LNCaP clone FGC (cell line): ENCODE measurements around the gene RFC2.
"Not testable (repeated sequence)": the region's sequence is repeated elsewhere in the genome, so short reads cannot be mapped to it uniquely, and the experiment has no call there.

Experiments
- DNase-seq: peaks from one replicate; pipeline ENCODE4 v3.0.0-alpha.2; 2011; ENCODE audit warnings: low read depth
- H3K4me3 ChIP-seq: 2 replicates; pipeline ENCODE4 v1.5.1; 2011; ENCODE audit warnings: mild to moderate bottlenecking, low read depth, low read length, control low read depth
- TF ChIP-seq, protein P1 (sequence below): IDR thresholded peaks from 2 replicates; pipeline ENCODE4 v1.5.1; 2012; ENCODE audit warnings: mild to moderate bottlenecking; ENCODE audit not compliant: control insufficient read depth, insufficient read depth; ENCODE audit errors: extremely low read depth

Gene RFC2

GRCh38 chr7:74203956-74204618 is 50.1 kb downstream of the RFC2 start:
- TF ChIP-seq, protein P1, sequence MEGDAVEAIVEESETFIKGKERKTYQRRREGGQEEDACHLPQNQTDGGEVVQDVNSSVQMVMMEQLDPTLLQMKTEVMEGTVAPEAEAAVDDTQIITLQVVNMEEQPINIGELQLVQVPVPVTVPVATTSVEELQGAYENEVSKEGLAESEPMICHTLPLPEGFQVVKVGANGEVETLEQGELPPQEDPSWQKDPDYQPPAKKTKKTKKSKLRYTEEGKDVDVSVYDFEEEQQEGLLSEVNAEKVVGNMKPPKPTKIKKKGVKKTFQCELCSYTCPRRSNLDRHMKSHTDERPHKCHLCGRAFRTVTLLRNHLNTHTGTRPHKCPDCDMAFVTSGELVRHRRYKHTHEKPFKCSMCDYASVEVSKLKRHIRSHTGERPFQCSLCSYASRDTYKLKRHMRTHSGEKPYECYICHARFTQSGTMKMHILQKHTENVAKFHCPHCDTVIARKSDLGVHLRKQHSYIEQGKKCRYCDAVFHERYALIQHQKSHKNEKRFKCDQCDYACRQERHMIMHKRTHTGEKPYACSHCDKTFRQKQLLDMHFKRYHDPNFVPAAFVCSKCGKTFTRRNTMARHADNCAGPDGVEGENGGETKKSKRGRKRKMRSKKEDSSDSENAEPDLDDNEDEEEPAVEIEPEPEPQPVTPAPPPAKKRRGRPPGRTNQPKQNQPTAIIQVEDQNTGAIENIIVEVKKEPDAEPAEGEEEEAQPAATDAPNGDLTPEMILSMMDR = no peak
- H3K4me3 ChIP-seq = no peak overlapping the region
- no peak for DNase-seq

DNA sequence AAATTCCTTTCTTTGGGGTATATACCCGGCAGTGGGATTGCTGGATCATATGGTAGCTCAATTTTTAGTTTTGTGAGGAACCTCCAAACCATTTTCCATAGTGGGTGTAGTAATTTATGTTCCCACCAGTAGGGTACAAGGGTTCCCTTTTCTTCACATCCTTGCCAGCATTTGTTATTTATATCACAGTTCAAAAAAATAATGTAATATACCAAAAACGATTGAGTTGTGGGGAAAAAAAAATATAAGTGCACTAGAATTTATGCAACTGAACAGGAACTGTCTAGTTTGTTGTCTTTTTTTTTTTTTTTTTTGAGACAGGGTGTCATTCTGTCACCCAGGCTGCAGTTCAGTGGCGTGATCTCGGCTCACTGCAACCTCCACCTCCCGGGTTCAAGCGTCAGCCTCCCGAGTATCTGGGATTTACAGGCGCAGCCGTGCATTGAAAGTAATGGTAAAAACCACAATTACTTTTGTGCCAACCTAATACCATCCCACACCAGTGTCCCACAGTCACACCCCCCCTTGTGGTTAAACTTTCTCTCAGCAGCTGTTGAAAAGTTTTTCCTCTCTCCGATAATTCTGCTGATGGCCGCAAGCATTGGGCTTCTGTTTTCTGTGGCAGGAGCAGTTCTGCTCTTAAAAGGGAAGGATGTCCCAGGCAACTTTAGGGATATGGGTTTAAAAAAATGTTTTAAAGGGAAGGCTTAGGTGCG is 51.2 kb downstream of the RFC2 start:
- TF ChIP-seq, protein P1 = peak; percentile 42
- H3K4me3 ChIP-seq = no peak overlapping the region
- DNase-seq = no peak

DNA sequence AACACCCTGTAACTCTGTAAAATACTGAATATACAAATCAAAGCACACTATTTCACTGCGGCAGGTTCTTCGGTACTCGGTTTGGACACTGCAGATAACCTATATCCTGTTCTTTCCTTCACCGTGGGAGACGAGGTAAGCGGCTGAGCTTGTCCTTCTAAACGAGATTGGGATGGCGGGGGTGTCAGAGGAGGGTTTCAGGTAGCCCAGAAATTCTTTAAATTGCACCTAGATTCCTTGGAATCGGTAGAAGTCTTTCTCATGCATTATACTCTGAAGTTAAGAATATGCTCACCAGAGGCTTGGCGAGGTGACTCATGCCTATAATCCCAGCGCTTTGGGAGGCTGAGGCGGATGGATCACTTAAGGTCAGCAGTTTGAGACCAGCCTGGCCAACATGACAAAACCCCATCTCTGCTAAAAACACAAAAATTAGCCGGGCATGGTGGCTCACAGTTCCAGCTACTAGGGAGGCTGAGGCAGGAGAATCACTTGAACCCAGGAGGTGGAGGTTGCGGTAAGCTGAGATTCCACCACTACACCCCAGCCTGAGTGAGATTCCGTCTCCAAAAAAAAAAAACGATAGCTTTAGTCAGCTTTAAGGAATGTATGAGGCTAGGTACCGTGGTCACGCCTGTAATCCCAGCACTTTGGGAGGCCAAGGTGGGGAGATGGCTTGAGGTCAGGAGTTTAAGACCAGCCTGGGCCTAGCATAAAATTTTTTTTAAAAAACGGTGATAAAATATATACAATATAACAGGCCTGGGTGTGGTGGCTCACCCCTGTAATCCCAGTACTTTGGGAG is 54.4 kb downstream of the RFC2 start:
- TF ChIP-seq, protein P1 = no peak
- peak; percentile 69 for DNase-seq

DNA sequence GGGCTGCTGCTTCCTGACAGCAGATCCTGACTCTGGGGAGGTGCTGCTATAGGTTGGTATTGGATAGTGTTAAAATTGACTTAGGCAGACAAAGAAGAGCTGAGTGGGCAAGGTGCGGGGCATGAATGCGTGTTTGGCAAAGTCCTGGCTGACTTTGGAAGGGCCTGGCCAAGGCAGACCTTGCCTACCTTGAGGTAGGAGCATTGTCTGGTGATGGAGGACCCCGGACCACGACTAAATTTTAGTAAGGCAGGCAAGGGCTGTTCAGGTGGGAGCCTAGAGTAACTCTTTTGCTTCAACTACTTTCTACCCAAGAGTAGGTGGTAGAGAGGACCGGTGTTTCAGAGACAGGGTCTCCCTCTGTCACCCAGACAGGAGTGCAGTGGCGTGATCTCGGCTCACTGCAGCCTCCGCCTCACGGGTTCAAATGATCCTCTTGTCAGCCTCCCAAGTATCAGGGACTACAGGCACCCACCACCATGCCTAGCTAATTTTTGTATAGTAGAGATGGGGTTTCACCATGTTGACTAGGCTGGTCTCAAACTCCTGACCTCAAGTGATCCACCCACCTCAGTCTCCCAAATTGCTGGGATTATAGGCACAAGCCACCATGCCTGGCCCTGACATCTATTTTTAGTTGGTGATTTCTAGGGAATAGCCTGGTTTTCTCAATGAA is 56.6 kb downstream of the RFC2 start:
- DNase-seq = no peak
- H3K4me3 ChIP-seq = no peak overlapping the region
- TF ChIP-seq, protein P1 = no peak

More for the DNA sequence above, 54.4 kb downstream of the RFC2 start:
- H3K4me3 ChIP-seq = 0 out of 2 replicates have a peak overlapping the region, but pooled peaks have one; percentile 4

GRCh38 chr7:74195968-74196654 is 58.1 kb downstream of the RFC2 start:
- not testable (repeated sequence) for DNase-seq, H3K4me3 ChIP-seq

DNA sequence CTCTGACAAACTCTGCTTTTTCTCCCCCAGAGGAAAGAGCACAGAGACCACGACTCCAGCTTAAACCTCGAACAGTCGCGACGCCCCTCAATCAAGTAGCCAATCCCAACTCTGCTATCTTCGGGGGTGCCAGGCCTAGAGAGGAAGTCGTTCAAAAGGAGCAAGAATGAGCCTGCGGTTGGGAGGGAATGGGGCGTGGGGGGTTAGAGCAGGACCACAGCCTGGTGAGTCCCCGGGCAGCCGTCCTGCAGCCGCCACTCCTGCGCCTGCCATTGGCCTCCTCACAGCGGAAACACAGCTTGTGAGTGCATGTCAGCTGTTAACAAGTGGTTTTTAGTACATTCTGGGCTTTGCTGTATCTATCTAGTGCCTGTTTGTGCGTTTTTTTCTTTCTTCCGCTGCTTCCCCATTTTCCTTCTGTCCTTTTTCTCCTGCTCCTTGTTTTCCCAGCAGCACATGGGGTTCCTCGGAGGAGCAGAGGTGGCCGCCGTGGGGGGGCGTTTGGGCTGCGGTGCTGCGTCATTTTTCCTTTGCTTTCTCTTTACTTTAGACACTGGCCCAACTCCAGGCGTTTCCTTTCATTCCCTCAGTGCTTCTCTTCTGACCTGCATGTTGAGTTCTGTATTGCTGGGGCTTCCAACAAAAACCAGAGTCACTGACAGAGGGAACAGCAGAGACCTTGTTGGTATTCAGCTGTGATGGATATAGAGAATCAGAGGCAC is 58.9 kb downstream of the RFC2 start:
- not testable (repeated sequence) for DNase-seq, H3K4me3 ChIP-seq

GRCh38 chr7:74194686-74195085 is 59.5 kb downstream of the RFC2 start:
- no peak for DNase-seq
- TF ChIP-seq, protein P1 = no peak
- H3K4me3 ChIP-seq = no peak overlapping the region
